Stimulated activated CD4-positive, alpha-beta T cell treated with anti-CD3 and anti-CD28 coated beads, Interleukin-12 subunit alpha, Interleukin-12 subunit beta, amount 100 ng/mL, for 24 hours (primary cell): ENCODE data around the gene CD200R1L.

ENCODE experiments used
- DNase-seq, 2 experiments: peaks; one replicate each; pipeline ENCODE4 v3.0.0-alpha.2; 2020; ENCODE audit warnings: low read depth in 2 of 2

CD200R1L gene

DNA sequence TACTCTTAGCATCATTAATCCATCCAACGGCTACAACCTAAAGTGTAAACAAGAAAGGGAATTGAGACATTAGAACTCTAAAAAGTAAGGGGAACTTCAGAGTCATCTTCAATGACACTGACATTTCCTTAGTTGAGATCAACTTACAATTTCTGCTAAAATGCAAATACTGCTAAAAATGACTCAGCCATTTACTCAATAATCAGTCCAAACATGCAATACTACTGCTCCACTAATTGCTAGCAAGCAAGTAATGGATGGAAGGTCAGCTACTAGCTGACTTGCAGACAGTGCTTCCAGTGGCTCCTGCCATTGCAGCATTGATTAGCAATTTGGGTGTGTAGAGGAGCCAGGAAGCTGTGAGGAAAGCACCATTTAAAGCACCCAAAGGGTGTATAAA is 28.4 kb downstream of the CD200R1L start:
- no peak for DNase-seq

DNA sequence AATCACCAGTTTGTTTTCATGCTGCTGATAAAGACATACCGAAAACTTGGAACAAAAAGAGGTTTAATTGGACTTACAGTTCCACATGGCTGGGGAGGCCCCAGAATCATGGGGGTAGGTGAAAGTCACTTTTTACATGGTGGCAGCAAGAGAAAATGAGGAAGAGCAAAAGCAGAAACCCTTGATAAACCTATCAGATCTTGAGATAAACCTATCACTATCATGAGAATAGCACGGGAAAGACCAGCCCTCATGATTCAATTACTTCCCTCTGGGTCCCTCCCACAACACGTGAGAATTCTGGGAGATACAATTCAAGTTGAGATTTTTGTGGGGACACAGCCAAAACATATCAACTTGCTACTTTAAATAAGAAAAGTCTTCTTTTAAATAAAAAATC is 28.9 kb downstream of the CD200R1L start:
- no peak for DNase-seq

DNA sequence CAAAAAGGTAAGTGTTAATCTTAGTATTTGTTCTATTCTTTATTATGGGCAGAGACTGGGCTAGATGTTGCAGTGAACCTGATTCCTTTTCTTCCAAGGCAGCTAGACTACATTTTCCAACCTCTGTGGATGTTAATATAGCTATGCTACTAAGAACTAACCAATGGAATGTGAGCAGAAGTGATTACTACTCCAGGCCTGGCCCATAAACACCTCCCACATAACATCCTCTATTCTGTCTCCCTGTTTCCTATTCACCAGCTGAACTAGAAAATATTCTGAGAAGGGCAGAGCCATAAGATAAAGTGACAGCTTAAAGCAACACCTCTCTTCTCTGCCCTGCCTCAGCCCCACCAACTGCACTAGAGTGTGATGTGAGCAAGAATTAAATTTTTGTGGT is 29.4 kb downstream of the CD200R1L start:
- DNase-seq, result no peak

DNA sequence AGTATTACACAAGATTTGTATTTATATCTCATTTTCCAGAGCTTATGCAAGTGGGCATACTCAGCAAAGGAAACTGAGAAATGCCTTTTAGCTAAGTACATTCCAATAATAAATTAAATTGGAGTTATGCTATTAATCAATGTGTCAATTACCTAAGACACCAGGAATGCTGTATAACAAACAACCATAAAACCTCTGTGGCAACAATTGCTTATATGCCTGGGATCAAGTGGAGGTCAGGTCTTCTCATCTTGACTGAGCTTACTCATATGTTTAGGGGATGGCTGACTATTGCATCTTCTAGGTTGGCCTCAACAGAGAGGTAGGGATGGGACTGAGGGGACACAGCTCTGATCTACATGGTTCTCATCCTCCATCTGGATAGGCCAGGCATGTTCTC is 30.7 kb downstream of the CD200R1L start:
- no peak for DNase-seq

DNA sequence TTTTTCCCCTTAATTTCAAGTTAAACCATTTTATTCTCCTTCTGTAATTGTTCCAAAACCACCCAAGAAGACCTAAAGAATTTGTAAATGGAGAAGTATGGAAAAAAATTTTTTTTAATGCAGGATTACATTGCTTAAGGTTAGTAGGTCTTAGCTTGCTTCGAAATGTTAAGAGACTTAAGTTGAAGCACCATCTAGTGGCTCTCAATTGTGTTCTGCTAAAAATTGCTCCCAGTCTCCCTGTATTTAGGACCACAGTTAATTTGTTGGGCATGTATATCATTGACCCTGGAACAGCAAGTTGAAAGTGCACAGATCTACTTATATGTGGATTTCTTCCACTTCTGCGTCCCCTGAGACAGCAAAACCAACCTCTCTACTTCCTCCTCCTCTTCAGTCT is 32.4 kb downstream of the CD200R1L start:
- DNase-seq, result no peak

DNA sequence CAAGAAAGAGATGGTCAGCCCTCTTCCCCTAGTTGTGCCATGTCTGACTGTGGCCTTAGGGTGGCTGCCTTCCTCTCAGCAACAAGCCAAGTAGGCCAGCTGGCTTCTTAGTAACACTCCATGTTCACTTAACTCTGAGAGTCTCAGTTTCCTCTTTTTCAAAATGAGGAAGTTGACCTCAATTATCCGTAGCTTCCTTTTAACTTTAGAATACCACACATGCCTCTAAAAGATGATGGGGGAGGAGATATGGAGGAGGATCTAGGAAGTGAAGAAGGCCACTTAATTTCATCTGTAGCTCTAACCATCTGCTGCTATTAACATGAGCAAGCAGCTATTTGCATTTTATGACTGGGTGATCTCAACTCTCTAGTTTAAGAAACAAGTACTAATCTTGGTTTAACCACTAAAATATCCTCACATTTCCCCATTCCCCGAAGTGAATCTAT is 32.9 kb downstream of the CD200R1L start:
- DNase-seq, result no peak

DNA sequence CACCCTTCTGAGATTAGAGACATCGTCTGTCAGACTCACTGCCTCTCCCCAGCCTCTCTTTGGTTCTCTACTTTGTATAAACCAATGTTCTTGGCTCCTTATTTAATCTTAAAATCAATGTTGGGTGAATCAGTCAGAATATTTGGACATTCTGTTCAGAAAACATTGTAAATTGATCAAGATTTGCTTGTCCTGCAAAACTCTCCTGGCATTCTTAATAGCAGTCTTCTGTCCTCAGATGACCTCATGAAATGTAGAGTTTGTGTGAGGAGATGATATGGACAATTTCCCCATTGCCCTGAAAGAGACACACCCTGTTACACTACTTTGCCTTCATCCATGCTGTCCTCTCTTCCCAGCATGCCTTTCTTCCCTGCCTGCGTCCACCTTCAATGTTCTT is 33.6 kb downstream of the CD200R1L start:
- no peak for DNase-seq

DNA sequence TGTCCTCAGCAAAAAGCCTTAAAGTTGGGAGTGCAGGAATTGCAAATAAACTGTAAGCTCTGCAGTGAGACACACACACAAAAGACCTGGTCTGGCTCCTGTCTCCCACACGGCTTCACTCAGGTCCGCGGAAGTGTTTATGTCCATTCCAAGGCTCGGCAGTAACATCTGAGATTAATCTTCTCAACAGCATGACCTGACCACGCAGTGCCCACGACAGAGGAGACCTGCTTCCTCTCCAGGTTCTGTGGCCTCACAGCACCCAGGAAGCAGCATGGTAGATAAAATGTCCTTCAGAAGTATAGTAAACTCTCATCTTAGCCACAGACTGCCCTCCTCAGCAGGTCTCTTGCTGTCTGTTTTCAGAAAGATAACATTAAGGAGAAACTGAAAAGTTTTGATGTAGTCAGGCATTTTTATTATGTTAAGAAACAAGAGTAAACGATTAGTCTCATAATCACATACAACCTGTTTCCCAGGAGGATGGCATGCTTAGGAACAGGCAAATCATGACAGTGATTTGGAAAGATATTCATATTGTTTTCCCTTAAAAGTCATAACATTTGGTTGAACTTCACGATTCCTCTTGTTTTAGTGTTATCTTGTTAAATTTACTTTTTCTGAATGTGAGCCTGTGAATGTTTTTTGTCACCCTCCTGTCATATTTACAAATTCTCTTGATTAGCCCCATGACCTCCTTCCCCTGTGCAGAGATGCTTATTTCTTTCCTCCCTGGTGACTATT is 34.6 kb downstream of the CD200R1L start:
- no peak for DNase-seq

DNA sequence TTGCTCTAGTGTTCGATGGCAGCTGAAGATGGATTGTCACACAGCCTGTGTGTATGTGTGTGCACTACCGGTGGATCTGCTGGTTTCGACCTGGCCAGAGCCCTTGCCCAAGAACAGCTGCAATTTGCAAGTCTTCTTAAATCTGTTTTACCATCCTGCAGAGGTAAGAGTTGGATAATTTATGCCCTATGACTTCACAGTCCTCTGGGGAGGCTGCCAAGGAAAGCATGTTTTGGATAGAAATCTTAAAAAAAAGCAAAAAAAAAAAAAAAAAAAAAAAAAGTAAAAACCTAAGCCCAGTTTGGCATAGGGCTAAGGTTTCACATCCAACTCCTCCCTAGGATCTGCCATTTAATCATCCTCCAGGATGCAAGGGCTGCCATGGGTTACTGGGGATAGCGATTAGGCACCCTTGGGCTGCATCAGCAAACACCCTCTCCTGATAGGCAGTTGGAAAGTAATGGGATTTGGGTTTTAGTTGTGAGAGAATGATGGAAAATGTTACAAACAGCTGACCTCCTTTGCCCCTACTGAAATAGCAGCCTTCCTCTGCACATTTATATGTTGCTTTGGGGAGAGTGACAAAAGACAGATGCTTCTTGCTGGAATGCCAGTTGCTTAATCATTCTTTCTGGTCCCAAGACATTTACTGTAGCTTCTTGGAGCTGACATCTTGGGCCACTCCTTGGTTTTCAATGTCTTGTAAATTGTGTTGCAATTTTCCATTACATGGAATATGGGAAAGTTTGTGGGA is 35.4 kb downstream of the CD200R1L start:
- DNase-seq, result no peak

DNA sequence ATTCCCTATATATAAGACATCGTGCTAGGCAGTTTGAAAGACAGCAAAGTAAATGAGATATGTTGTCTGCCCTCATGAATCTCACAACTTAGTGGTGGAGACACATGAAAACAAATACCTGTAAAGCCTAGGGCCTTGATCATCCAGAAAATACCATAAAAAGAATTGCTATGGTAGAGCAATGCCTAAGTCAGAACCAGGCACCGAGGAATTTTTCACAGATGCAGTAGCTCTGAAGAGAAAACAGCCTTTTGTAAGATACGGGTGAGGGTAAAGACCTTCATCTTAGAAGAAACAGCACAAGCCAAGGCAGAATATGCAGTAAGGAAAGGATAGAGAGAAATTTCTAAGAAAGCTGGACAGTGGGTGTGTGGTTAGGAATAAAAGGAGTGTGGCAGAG is 36.1 kb downstream of the CD200R1L start:
- DNase-seq, result no peak

DNA sequence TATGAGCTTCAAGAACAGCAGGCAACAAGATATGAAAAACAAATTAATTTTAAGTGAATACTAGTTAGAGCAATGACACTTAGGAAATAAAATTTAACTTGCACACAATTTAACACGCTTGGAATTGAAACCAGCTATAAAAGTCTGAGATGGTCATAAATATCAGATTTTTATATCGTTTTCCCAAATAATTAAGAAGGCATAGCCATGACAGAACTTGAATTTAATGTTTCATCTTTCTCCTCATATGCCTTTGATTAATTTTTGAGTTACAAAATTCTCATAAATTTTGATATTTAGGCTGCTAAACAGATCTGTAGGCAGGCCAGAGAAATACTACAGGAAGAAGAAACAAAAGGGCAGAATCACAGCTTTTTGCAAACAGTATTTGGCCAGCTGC is 38.5 kb downstream of the CD200R1L start:
- DNase-seq, result no peak

DNA sequence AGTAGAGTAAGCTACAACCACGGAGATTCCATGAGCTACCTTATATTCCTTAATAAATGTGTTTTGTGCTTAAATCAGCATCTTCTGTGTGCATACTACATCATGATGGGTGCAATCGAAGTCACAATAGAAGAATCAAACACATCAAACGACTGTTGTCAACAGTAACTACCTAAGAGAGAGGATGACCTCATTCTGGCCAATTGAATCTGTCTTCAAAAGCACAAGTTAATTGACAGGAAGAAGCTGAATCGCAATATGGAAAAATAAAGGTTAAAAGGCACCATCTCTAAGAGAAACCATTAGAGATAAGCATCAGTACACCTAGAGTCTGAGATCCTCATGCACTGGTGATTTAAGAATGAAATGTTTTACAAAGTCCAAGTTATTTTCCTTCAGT is 39.0 kb downstream of the CD200R1L start:
- no peak for DNase-seq

DNA sequence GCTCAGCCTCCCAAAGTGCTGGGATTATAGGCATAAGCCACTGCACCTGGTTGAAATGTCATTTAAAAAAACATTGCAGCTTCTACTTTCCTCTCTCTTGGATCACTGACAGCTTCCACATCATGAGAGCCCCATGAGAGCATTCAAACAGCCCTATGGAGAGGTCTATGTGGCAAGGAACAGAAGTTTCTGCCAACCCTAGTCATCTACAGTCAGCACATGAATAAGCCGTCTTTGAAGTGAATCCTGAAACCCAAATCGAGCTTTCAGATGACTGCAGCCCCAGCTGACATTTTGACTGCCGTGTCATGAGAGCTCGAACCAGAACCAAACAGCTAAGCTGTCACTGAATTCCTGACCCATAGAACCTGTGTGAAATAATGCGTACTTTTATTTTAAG is 39.8 kb downstream of the CD200R1L start:
- DNase-seq, result no peak

DNA sequence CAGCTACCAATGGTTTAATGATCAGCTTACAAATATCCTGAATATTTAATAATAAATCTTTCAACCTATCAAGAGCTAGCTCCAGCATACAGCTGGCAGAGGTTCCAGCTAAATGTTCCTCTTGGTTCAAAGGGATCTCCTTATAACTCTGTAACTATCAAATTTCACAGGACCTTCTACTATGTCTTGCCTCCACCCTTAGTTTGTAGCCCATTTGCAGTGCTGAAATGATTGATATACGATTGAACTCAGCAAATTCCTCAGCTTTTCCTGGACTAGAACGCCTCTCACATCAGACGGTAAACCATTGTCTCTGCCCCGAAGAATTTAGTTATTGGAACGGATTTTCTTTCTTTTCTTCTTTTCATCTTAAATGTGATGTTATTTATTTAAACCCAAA is 41.5 kb downstream of the CD200R1L start:
- no peak for DNase-seq

DNA sequence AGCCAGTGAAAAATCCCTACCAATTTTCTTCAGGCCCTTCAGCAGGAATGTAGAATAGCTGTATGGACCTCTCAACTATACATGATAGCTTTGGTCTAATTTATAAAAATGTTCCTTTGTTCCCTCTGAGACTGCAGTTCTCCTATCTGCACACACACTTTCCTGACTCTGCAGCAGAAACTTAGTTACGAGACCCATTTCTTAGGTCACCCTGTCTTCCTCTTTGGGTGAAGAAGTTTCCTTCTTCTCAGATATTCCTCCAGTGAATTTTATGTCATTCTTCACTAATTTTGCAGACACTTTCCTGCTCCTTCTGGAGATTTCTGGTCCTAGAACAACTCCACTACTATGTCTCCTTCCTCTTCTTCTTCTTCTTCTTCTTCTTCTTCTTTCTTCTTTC is 42.6 kb downstream of the CD200R1L start:
- no peak for DNase-seq

DNA sequence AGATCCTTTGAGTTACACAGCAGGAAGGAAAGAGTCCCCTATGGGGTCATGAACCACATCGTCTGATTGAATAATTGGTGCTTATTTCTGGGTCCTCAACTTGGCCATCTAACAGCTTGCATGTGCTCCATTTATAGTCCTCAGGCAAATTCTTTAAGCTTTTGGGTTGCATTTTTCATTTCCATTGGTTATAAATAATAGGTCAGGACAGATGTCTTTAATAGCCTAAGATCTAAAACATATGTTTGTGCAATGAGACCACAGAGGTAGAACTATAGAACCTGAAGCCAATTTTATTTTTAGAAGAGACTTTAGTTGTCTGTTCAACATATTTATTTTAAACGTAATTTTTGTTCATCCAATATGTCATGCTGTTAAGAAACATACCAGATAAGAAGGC is 43.2 kb downstream of the CD200R1L start:
- DNase-seq, result no peak

DNA sequence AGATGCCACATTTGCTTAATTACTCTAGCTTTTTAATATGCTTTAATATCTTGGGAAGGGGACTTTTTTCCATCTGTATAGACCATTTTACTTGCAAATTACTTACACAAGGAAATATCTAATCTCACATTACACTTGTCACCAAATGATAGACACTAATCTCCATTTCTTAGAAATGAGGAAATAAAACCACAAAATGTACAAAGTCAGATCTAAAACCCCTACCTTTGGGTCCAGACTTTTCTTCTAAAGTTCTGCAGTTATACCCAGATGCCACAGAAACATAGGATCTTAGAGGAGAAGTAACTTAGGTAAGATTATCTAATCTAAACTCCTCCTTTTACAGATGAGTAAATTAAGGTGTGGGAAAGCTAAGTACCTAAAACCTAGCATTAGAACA is 44.3 kb downstream of the CD200R1L start:
- DNase-seq, result no peak

DNA sequence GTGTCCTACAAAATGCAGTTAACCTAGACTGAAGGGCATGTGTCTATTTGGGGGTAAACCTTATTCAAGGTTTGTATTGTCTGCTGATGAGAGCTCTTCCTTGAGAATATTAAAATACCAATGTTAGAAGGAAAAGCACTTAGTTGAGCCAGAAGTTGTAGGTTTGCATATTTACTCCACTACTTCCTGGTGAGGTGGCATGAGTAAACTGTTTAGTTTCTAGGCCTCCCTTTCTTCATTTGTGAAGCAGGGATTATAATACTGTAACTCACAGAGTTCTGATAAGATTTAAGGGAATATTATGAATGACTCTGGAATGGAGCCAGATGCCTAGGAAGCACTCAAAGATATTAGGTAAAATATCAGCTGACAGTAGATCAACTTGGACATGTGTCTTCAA is 46.7 kb downstream of the CD200R1L start:
- DNase-seq, result no peak

DNA sequence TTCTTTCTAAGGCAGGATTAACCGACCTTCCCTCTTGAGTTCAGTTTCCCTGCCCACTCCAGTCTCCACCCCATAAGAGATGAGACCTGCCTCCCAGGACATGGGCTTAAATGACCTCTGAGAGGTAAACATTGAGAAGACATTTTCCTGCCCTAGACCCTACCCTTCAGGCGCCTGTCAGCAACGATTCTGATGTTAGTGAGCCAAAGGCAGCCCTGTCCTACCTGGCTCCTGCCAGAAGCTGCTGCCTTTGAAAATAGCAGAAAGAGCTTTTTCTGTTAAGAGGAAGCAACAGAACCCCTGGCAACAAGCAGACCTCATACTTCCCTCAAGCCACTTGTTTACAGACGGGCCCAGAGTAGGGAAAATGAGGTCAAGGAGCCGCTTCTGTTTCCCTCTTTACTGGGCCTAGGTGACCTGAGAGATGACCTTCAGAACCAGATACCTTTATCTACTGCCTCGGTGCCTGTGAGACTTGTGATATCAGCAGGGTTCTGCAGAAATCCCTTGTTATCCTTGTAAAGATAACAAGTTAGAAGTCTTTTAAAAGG is 52.0 kb downstream of the CD200R1L start:
- DNase-seq, result no peak

DNA sequence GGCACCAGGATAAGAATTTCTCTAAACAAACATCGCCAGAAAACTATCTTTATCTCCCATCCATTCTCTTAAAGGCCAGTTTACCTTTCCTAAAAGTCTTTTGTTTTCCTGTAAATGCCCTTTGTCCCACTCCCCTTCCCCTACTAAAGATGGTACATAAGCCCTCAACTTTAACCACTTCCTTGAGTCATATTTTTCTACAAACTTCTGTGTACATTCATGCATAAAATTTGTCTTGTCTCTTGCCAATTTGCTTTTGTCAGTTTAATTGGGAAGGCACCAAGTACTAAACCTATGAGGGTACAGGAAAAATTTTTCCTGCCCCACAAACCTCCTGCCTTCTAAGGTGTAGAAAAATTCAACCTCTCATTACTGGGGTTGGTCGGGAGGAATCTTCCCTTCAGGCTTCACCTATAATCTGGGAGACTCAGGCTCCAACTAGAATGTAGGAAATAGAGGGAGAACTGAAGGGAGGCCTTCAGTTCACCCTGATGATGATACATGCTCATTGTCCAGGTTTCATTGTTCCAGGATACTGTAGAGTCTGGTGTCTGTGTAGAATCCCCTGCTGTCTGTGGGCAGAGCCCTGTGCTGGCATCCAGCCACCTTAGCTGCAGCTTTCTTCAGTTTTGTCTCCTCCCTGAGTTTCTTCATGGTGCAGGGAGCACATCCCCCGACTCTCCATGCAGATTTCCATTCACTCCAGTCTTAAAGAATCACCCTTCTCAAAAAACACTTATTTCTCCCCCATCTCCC is 53.2 kb downstream of the CD200R1L start:
- no peak for DNase-seq

DNA sequence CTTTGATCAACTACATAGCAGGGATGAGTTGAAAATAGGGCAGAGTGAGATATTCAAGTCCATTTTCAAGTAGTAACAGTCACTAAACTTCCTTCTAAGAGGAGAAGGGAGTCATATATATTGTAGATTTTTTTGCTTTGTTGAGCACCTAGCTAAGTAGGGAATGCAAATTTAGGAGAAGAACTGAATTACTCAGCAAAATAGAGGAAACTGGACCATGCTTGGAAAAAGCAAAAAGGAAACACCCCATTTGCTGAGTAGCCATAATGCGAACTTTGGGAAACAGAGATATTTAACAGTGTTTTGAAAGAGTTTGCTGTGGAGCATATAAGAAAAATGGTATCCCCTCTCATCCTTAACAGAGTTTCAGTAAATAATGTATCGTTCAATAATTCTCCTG is 54.9 kb downstream of the CD200R1L start:
- no peak for DNase-seq

DNA sequence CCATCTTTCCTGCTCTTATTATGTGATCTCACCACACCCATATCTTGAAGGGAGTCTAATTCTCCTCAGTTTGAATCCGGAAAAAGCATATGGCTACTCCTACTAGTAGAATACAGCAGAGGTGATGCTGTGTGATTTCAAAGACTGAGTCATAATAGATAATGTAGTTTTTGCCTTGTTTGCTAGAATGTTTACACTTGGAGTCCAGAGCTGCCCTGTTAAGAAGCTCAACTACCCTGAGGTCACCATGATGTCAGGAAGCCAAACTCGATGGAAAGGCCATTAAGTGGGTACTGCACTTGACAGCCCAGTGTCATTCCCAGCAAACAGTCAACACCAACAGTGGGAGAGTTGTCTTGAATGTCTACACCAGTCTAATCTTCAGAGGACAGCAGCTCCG is 56.9 kb downstream of the CD200R1L start:
- no peak for DNase-seq
